Kidney (tissue), 14 donors: Measurements from ENCODE around the gene NPFF. TPM values are rescaled to one million over a fixed set of nuclear protein-coding genes. Genes with fewer than 3 reads are reported as not detected.

Source experiments
- DNase-seq, 5 donors: peaks; one replicate each; pipeline ENCODE4 v3.0.0-alpha.2; 2013 to 2020
- FAIRE-seq: peaks from 2 replicates; lab custom pipeline; 2012; peaks lifted over from hg19 to GRCh38; lab: Jason Lieb, UNC
- H3K27ac ChIP-seq, 2 donors: one replicate each; pipeline ENCODE4 v1.7.0; 2013; ENCODE audit warnings: low read depth in 2 of 2, low read length in 2 of 2, inconsistent platforms in 1 of 2
- H3K27me3 ChIP-seq: one replicate; pipeline ENCODE4 v1.7.1; 2013; ENCODE audit warnings: low read length, inconsistent platforms; ENCODE audit not compliant: control insufficient read depth, insufficient read depth
- H3K36me3 ChIP-seq, 3 donors: one replicate each; pipeline versions ENCODE4 v1.7.0 to v1.7.1; 2013; ENCODE audit warnings: low read length in 3 of 3, control low read depth in 1 of 3, inconsistent platforms in 1 of 3; ENCODE audit not compliant: insufficient read depth in 3 of 3, control insufficient read depth in 2 of 3
- H3K4me1 ChIP-seq, 3 donors: one replicate each; pipeline versions ENCODE4 v1.7.0 to v1.7.1; 2013; ENCODE audit warnings: low read length in 3 of 3, inconsistent platforms in 1 of 3, low read depth in 1 of 3; ENCODE audit not compliant: control insufficient read depth in 2 of 3, insufficient read depth in 2 of 3
- H3K4me3 ChIP-seq, 3 donors: one replicate each; pipeline versions ENCODE4 v1.7.0 to v1.8.1; 2013; ENCODE audit warnings: low read length in 3 of 3, control low read depth in 1 of 3, inconsistent platforms in 1 of 3
- H3K9ac ChIP-seq, 3 donors: one replicate each; pipeline versions ENCODE4 v1.7.0 to v1.7.1; 2013; ENCODE audit warnings: low read length in 3 of 3, control low read depth in 1 of 3, inconsistent platforms in 1 of 3
- H3K9me3 ChIP-seq, 3 donors: one replicate each; pipeline versions ENCODE4 v1.7.0 to v1.7.1; 2013; ENCODE audit warnings: low read length in 3 of 3, control low read depth in 1 of 3, inconsistent platforms in 1 of 3; ENCODE audit not compliant: control insufficient read depth in 2 of 3, insufficient read depth in 1 of 3
- CTCF ChIP-seq: IDR thresholded peaks from 3 replicates; pipeline ENCODE4 v1.5.1; 2012; ENCODE audit warnings: mild to moderate bottlenecking, moderate library complexity, borderline replicate concordance; ENCODE audit not compliant: insufficient read depth; ENCODE audit errors: extremely low read depth
- intact Hi-C: fragments of 100-400 bp; cut with DNase I; formaldehyde crosslinking; loops from one replicate; pipeline ENCODE4 v1.11.1; 2022
- polyA plus RNA-seq: library from polyadenylated mRNA; stranded (reverse); fragments of 350-450 nt; fragmentation: Illumina TruSeq; extraction: RNeasy Lipid Tissue Mini Kit (QIAGEN cat#74804); gene quantifications from one replicate; pipeline ENCODE4 v1.2.3, GENCODE V29; 2014; ENCODE audit warnings: low read depth, low replicate concordance; ENCODE audit not compliant: insufficient read depth
- total RNA-seq: library from RNA; stranded (reverse); fragmentation: NEBNext Ultra II Directional; extraction: Animal tissue kit (Norgen Biotek cat#: 25700); gene quantifications from one replicate; pipeline ENCODE4 v1.2.1, GENCODE V29; 2021
- donor health status: control.
- donor health status: control.
- donor health status: control.
- donor health status: control.
- donor health status: control.
- donor health status: DM: yes; HTN: yes; CAD: no.
- donor health status: Normal renal cell carcinoma (clear cell type).

Gene NPFF
- total and polyA plus RNA-seq, 2 donors from 2014 or later, result 1.3 TPM; not detected in 1

DNA sequence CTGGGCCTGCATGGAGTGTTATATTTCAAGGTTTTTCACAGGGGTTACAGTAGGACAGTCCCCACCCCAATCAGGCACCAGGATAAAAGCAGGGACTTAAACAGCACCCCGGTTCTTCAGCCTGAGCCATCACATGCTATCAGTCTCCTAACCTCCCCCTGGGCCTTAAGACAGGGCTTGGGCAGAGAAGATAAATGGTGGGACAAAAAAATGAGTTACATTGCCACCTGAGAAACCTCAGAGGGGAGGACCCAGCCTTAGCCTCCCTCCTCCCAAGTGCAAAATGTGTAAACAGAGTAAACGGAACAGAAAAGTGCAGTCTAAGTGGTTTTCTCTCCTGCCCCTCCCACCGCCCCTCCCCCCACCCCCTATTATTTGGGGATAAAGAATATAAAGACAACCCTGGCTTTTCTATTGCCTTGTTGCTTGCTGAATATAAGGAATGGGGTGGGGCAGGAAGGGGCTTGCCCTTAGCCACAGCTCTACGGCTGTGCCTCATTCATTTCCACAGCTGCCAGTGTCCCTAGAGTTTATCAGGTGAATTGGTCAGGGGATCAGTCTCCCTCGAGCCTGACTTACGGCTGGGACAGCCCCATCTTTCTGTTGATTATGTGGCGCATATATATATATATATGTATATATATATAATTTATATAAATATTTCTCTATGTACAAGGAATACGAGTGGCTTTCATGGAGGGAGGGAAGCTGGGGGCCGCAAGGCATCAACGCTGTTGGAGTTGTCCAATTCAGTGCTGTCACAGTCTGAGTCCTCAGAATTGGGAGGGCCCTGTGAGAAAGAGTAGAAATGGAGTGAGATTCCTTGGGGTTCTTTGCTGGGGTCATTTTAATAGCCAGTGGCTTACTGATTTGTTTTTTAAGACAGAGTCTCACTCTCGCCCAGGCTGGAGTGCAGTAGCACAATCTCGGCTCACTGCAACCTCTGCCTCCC, 26.5 kb downstream of the NPFF start:
- no peak for TF ChIP-seq CTCF
- Histone ChIP-seq H3K4me3 (no peak overlapping the region), H3K27me3 (no peaks in the 10 kb centered on the region), H3K4me1 (peaks cover 0 to 12% (median 3%) of the 10 kb centered on the region in 3 donors), H3K9me3 (no peaks in the 10 kb centered on the region), H3K27ac (no peak overlapping the region), H3K9ac (no peak overlapping the region), H3K36me3 (peaks cover 20 to 68% (median 37%) of the 10 kb centered on the region in 3 donors)
- no peak for FAIRE-seq
- no peak for DNase-seq
- intact Hi-C loops, result no loop called here

DNA sequence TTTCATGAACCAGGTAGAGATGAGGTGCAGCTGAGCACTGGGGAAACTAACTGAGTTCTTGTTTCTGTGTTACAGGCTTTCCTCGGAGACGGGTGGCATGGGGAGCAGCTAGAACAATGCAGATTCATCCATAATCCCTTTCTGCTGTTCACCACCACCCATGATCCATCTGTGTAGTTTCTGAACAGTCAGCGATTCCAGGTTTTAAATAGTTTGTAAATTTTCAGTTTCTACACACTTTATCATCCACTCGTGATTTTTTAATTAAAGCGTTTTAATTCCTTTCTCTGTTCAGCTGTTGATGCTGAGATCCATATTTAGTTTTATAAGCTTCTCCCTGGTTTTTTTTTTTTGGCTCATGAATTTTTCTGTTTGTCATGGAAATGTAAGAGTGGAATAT, 28.0 kb downstream of the NPFF start:
- Histone ChIP-seq H3K4me1 (peaks cover 0 to 19% (median 12%) of the 10 kb centered on the region in 3 donors), H3K36me3 (peaks cover 17 to 69% (median 36%) of the 10 kb centered on the region in 3 donors), H3K4me3 (no peak overlapping the region), H3K9ac (no peak overlapping the region), H3K9me3 (no peaks in the 10 kb centered on the region), H3K27ac (no peak overlapping the region), H3K27me3 (no peaks in the 10 kb centered on the region)
- intact Hi-C loops, result no loop called here
- DNase-seq, result no peak
- TF ChIP-seq CTCF, result no peak
- FAIRE-seq, result no peak

- Histone ChIP-seq H3K4me1 (peaks cover 0 to 23% (median 15%) of the 10 kb centered on the region in 3 donors), H3K27me3 (no peaks in the 10 kb centered on the region), H3K9ac (no peak overlapping the region), H3K4me3 (no peak overlapping the region), H3K36me3 (peaks cover 20 to 71% (median 39%) of the 10 kb centered on the region in 3 donors), H3K9me3 (no peaks in the 10 kb centered on the region), H3K27ac (no peak overlapping the region)
- DNase-seq (no peak), FAIRE-seq (no peak)
- TF ChIP-seq CTCF, result no peak
- intact Hi-C loops, result no loop called here
These were observed 28.4 kb downstream of the NPFF start for GRCh38 chr12:53478865-53479264.
